MM.1S (cell line): ENCODE data around the gene TMPRSS6.

Experiments used
- DNase-seq: peaks from one replicate; pipeline ENCODE4 v3.0.0-alpha.2; 2015
- H2AFZ ChIP-seq: fragments of 300-600 bp; sonication (generic); 2 replicates; pipeline ENCODE4 v1.6.0; 2016; ENCODE audit warnings: antibody characterized with exemption, low read length
- H3F3A ChIP-seq: fragments of 300-600 bp; sonication (generic); 2 replicates; pipeline ENCODE4 v1.6.1; 2016; ENCODE audit warnings: mild to moderate bottlenecking, antibody characterized with exemption, low read length, moderate library complexity, mixed read lengths; ENCODE audit not compliant: insufficient read depth
- H3K27ac ChIP-seq: fragments of 300-600 bp; sonication (generic); 2 replicates; pipeline ENCODE4 v1.5.1; 2016; ENCODE audit warnings: mild to moderate bottlenecking, low read length
- H3K27me3 ChIP-seq: fragments of 300-600 bp; sonication (generic); replicated peaks from 2 replicates; pipeline ENCODE4 v1.6.0; 2016; ENCODE audit warnings: low read length; ENCODE audit not compliant: insufficient read depth
- H3K36me3 ChIP-seq: fragments of 300-600 bp; sonication (generic); replicated peaks from 2 replicates; pipeline ENCODE4 v1.6.1; 2016; ENCODE audit warnings: mild to moderate bottlenecking, low read length, mixed read lengths; ENCODE audit not compliant: insufficient read depth
- H3K4me1 ChIP-seq: fragments of 300-600 bp; sonication (generic); 2 replicates; pipeline ENCODE4 v1.6.1; 2016; ENCODE audit warnings: low read length, mixed read lengths
- H3K4me2 ChIP-seq: fragments of 300-600 bp; sonication (generic); 2 replicates; pipeline ENCODE4 v1.6.0; 2016; ENCODE audit warnings: low read depth, low read length
- H3K4me3 ChIP-seq: fragments of 300-600 bp; sonication (generic); 2 replicates; pipeline ENCODE4 v1.5.1; 2016; ENCODE audit warnings: low read length, mixed read lengths
- H3K79me2 ChIP-seq: fragments of 300-600 bp; sonication (generic); 2 replicates; pipeline ENCODE4 v1.6.1; 2016; ENCODE audit warnings: mixed run types, low read length, mixed read lengths
- H3K9ac ChIP-seq: fragments of 300-600 bp; sonication (generic); 2 replicates; pipeline ENCODE4 v1.6.1; 2016; ENCODE audit warnings: low read length, mixed read lengths
- H3K9me2 ChIP-seq: fragments of 300-600 bp; sonication (generic); replicated peaks from 2 replicates; pipeline ENCODE4 v1.6.1; 2016; ENCODE audit warnings: mild to moderate bottlenecking, low read length, mixed read lengths; ENCODE audit not compliant: insufficient read depth
- H3K9me3 ChIP-seq: fragments of 300-600 bp; sonication (generic); replicated peaks from 2 replicates; pipeline ENCODE4 v1.6.1; 2016; ENCODE audit warnings: mild to moderate bottlenecking, low read length, mixed read lengths; ENCODE audit not compliant: insufficient read depth
- H4K20me1 ChIP-seq: fragments of 300-600 bp; sonication (generic); 2 replicates; pipeline ENCODE4 v1.6.1; 2016; ENCODE audit warnings: mild to moderate bottlenecking, low read length, moderate library complexity, mixed read lengths; ENCODE audit not compliant: insufficient read depth
- EZH2 ChIP-seq: fragments of 300-600 bp; sonication (generic); optimal IDR thresholded peaks from 2 replicates; pipeline ENCODE3; 2017; ENCODE audit warnings: low read depth, mild to moderate bottlenecking, antibody characterized with exemption, low read length, mixed read lengths
- EZH2phosphoT487 ChIP-seq: fragments of 300-600 bp; sonication (generic); IDR thresholded peaks from 2 replicates; pipeline ENCODE4 v1.6.1; 2018; ENCODE audit warnings: antibody characterized with exemption, low read length
- TF ChIP-seq, protein P1 (sequence below): fragments of 300-600 bp; sonication (generic); IDR thresholded peaks from 2 replicates; pipeline ENCODE4 v1.5.1; 2016; ENCODE audit warnings: antibody characterized with exemption, low read length, mixed read lengths

Gene TMPRSS6

DNA sequence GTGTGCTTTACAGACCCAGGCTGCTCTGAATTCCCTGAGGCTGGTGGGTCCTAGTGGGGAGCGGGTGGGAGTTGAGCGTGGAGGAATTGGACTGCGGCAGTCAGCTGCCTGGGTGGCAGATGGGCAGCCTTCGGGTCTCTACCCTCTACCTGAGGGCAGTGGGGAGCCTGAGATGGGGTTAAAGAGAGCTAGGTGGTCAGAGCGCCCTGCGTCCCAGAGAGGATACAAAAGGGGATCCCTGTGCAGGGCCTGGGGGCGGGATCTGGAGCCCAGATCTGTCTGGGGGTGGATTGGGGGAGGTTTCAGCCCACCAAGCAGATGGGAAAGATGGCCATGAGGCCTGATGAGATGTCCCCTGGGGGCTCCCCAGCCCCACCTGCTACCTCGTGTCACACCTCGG, 39.8 kb downstream of the TMPRSS6 start:
- no peak overlapping the region for H2AFZ ChIP-seq
- TF ChIP-seq EZH2 (no peak), EZH2phosphoT487 (no peak)
- TF ChIP-seq, protein P1, sequence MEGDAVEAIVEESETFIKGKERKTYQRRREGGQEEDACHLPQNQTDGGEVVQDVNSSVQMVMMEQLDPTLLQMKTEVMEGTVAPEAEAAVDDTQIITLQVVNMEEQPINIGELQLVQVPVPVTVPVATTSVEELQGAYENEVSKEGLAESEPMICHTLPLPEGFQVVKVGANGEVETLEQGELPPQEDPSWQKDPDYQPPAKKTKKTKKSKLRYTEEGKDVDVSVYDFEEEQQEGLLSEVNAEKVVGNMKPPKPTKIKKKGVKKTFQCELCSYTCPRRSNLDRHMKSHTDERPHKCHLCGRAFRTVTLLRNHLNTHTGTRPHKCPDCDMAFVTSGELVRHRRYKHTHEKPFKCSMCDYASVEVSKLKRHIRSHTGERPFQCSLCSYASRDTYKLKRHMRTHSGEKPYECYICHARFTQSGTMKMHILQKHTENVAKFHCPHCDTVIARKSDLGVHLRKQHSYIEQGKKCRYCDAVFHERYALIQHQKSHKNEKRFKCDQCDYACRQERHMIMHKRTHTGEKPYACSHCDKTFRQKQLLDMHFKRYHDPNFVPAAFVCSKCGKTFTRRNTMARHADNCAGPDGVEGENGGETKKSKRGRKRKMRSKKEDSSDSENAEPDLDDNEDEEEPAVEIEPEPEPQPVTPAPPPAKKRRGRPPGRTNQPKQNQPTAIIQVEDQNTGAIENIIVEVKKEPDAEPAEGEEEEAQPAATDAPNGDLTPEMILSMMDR, result no peak
- no peaks in the 10 kb centered on the region for H3K36me3 ChIP-seq
- DNase-seq, result no peak
- no peaks in the 10 kb centered on the region for H3K9me2 ChIP-seq
- H4K20me1 ChIP-seq, result no peaks in the 10 kb centered on the region
- H3K4me3 ChIP-seq, result no peak overlapping the region
- no peak overlapping the region for H3K9ac ChIP-seq
- no peak overlapping the region for H3K27ac ChIP-seq
- peaks cover 85% of the 10 kb centered on the region for H3K27me3 ChIP-seq
- H3K4me2 ChIP-seq, result no peak overlapping the region
- H3F3A ChIP-seq, result no peaks in the 10 kb centered on the region
- no peaks in the 10 kb centered on the region for H3K9me3 ChIP-seq
- H3K79me2 ChIP-seq, result no peaks in the 10 kb centered on the region
- no peaks in the 10 kb centered on the region for H3K4me1 ChIP-seq

DNA sequence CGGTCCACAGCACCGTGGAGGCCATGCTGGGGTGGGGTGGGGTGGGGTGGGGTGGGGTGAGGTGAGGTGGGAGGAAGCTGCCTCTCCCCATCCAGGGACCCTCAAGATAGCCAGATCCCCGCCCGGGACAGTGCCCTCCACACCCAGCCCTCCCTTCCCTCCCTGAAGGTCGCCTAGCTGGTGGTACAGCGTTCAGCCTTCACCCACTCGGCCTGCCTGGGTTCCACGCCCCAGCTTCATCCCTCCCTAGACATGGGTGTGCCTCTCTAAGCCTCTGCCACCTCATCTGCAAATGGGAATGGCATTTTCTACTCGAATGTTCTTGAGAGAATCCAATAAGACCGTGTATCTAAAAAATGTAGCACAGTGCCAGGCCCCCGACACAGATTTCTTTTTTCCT, 40.2 kb downstream of the TMPRSS6 start:
- no peaks in the 10 kb centered on the region for H3K79me2 ChIP-seq
- H3K4me3 ChIP-seq, result no peak overlapping the region
- no peaks in the 10 kb centered on the region for H3K4me1 ChIP-seq
- H2AFZ ChIP-seq, result no peak overlapping the region
- no peak overlapping the region for H3K27ac ChIP-seq
- H3K9me2 ChIP-seq, result no peaks in the 10 kb centered on the region
- H4K20me1 ChIP-seq, result no peaks in the 10 kb centered on the region
- H3K4me2 ChIP-seq, result no peak overlapping the region
- DNase-seq, result no peak
- peaks cover 85% of the 10 kb centered on the region for H3K27me3 ChIP-seq
- H3F3A ChIP-seq, result no peaks in the 10 kb centered on the region
- no peak for TF ChIP-seq EZH2phosphoT487
- TF ChIP-seq EZH2, result no peak
- TF ChIP-seq, protein P1, result no peak
- no peaks in the 10 kb centered on the region for H3K36me3 ChIP-seq
- H3K9me3 ChIP-seq, result no peaks in the 10 kb centered on the region
- H3K9ac ChIP-seq, result no peak overlapping the region

DNA sequence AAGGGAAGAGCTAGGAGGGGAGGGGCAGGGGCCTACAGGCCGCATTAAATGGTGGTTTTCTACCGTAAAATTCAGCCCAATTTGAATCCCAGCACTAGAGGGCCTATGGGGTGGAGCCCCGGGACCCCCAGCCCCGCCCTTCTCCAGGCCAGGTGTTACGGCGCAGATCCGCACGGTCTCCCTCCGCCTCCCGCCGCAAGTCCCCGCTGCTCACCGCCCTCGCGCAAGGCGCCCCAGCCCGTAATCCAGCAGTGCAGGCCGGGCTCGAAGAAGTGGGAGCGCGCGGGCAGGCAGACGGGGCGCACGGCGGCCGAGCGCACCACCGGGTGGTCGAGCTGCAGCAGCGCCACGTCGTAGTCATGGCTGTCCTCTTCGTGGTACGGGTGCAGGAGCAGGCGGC, 40.7 kb downstream of the TMPRSS6 start:
- no peaks in the 10 kb centered on the region for H3K9me2 ChIP-seq
- no peak overlapping the region for H3K9ac ChIP-seq
- no peaks in the 10 kb centered on the region for H3K36me3 ChIP-seq
- no peaks in the 10 kb centered on the region for H3K4me1 ChIP-seq
- H3K4me2 ChIP-seq, result no peak overlapping the region
- H4K20me1 ChIP-seq, result no peaks in the 10 kb centered on the region
- no peaks in the 10 kb centered on the region for H3K79me2 ChIP-seq
- H3K4me3 ChIP-seq, result no peak overlapping the region
- no peak for DNase-seq
- TF ChIP-seq EZH2, result no peak
- H2AFZ ChIP-seq, result no peak overlapping the region
- no peaks in the 10 kb centered on the region for H3K9me3 ChIP-seq
- H3F3A ChIP-seq, result no peaks in the 10 kb centered on the region
- H3K27ac ChIP-seq, result no peak overlapping the region
- H3K27me3 ChIP-seq, result peaks cover 85% of the 10 kb centered on the region

DNA sequence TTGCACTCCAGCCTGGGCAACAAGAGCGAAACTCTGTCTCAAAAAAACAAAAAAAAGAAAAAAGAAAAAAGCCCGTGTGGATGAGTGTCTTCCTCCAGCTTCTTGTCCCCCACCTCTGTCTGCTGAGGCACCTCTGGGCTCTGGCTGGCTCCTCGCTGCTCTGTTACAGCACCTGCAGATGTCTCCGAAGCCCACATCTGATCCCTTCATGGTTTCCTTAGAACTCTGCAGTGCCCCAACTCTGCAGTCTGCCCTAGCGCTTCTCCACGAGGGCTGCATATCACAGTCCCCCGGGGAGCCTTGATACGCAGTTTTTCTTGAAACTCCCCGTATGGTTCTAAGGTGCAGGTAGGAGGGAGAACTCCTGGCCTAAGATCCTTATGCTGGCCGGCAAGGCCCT, 42.1 kb downstream of the TMPRSS6 start:
- H3K9me2 ChIP-seq, result no peaks in the 10 kb centered on the region
- no peaks in the 10 kb centered on the region for H3K4me1 ChIP-seq
- H3K9me3 ChIP-seq, result no peaks in the 10 kb centered on the region
- no peaks in the 10 kb centered on the region for H3K79me2 ChIP-seq
- no peak overlapping the region for H3K4me3 ChIP-seq
- H3F3A ChIP-seq, result no peaks in the 10 kb centered on the region
- H3K27ac ChIP-seq, result no peak overlapping the region
- no peak overlapping the region for H2AFZ ChIP-seq
- H3K9ac ChIP-seq, result no peak overlapping the region
- peaks cover 85% of the 10 kb centered on the region for H3K27me3 ChIP-seq
- TF ChIP-seq EZH2phosphoT487 (no peak), EZH2 (no peak)
- TF ChIP-seq, protein P1, result no peak
- H3K36me3 ChIP-seq, result no peaks in the 10 kb centered on the region
- H4K20me1 ChIP-seq, result no peaks in the 10 kb centered on the region
- no peak for DNase-seq
- H3K4me2 ChIP-seq, result no peak overlapping the region
